Measurements from ENCODE around the gene TBX5.

- TF ChIP-seq CTCF (IDR thresholded peaks at IDR 0.05; ENCODE audit: low read depth, low read length, poor library complexity, severe bottlenecking) (no peak), EZH2phosphoT487 (IDR thresholded peaks at IDR 0.05; ENCODE audit: borderline replicate concordance, low read length) (no peak)
Observed at GRCh38 chr12:114361545-114361944, 44.4 kb downstream of the TBX5 start.

Measured in DOHH2 (cell line).